ENCODE results near the gene GSTA4. TPM values are rescaled to one million over a fixed set of nuclear protein-coding genes. Genes with fewer than 3 reads are reported as not detected.
"Not testable (repeated sequence)": the region's sequence is repeated elsewhere in the genome, so short reads cannot be mapped to it uniquely, and the experiment has no call there.

GSTA4 gene, protein sequence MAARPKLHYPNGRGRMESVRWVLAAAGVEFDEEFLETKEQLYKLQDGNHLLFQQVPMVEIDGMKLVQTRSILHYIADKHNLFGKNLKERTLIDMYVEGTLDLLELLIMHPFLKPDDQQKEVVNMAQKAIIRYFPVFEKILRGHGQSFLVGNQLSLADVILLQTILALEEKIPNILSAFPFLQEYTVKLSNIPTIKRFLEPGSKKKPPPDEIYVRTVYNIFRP
- 72.4 TPM for total RNA-seq
- long read RNA-seq, transcript GSTA4-203 (7 exons, 1,334 nt): major isoform, 68 of 109 reads
- long read RNA-seq, partial matches to known transcripts: 15 of 109 reads
- long read RNA-seq, other reads (novel, unspliced or antisense): 25 of 109 reads

DNA sequence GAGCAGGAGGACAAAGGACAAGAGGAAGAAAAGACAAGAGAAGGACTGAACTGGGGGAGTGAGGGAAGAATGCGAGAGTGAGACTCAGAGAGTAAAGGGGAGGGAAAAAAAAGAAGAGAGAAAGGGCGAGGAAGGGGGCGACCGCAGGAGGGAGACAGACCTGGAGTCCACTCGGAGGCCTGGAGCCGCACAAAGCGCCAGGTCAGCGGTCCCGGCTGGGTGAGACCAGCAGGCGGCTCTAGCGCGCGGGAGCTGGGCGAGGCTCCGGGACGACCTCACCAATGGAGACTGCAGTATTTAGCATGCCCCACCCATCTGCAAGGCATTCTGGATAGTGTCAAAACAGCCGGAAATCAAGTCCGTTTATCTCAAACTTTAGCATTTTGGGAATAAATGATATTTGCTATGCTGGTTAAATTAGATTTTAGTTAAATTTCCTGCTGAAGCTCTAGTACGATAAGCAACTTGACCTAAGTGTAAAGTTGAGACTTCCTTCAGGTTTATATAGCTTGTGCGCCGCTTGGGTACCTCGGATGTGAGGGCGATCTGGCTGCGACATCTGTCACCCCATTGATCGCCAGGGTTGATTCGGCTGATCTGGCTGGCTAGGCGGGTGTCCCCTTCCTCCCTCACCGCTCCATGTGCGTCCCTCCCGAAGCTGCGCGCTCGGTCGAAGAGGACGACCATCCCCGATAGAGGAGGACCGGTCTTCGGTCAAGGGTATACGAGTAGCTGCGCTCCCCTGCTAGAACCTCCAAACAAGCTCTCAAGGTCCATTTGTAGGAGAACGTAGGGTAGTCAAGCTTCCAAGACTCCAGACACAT, at the start of gene GSTA4:
Gene GSTA4 (minus strand): TSS at position 196 of the 824 bp plus-strand sequence. CDS start 1,041 bp downstream, outside the sequence.
- peak; percentile 79 for TF ChIP-seq CTCF (IDR thresholded peaks at IDR 0.05)
- H3K4me1 ChIP-seq; intact Hi-C loops (cut with DNase I); H3K9me3 ChIP-seq; H3K36me3 ChIP-seq; H3K27me3 ChIP-seq: not testable (repeated sequence)
- peak; percentile 99 for ATAC-seq
- H3K4me3 ChIP-seq: peak within 1 kb of the TSS; percentile 67
- peak; percentile 98 for DNase-seq
- peak within 1 kb of the TSS; percentile 98 for H3K27ac ChIP-seq

DNA sequence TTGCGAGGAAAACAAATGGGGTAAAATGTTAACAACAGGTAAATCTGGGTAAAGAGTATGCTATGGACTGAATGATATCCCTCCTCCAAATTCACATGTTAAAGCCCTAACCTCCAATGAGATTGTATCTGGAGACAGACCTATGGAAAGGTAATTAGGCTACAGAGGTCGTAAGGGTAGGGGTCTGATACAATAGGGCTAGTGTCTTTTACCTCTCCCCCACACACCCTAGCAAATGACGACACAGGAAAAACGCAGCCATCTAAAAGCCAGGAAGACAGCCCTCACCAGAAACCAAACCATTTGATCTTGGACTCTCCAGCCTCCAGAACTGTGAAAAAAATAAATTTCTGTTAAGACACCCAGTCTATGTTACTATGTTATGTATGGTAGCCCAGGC, 49.5 kb upstream of the GSTA4 start:
- intact Hi-C loops (cut with DNase I): no loop called here
- no peaks in the 10 kb centered on the region for H3K4me1 ChIP-seq
- ATAC-seq: no peak
- no peak overlapping the region for H3K27ac ChIP-seq
- H3K36me3 ChIP-seq: peaks cover 19% of the 10 kb centered on the region
- H3K27me3 ChIP-seq: no peaks in the 10 kb centered on the region
- H3K9me3 ChIP-seq: no peaks in the 10 kb centered on the region
- TF ChIP-seq CTCF (IDR thresholded peaks at IDR 0.05): no peak
- DNase-seq: no peak
- H3K4me3 ChIP-seq: no peak overlapping the region

DNA sequence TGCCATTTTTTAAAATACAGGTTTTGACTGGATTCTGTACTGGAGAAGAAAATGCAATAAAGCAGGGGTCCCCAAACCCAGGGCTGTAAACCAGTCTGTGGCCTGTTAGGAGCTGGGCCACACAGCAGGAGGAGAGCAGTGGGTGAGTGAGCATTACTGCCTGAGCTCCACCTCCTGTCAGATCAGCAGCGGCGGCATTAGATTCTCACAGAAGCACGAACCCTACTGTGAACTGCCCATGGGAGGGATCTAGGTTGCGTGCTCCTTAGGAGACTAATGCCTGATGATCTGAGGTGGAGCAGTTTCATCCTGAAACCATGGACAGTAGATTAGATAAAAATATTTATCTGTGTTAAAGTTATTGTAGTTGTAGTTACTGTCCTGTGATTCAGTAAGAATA, 49.0 kb upstream of the GSTA4 start:
- no peak for ATAC-seq
- TF ChIP-seq CTCF (IDR thresholded peaks at IDR 0.05): no peak

GRCh38 chr6:53043581-53043980, 48.5 kb upstream of the GSTA4 start:
- H3K36me3 ChIP-seq: peaks cover 28% of the 10 kb centered on the region
- ATAC-seq (no peak), DNase-seq (no peak)
- no peaks in the 10 kb centered on the region for H3K27me3 ChIP-seq
- no peak overlapping the region for H3K27ac ChIP-seq
- H3K9me3 ChIP-seq: no peaks in the 10 kb centered on the region
- intact Hi-C loops (cut with DNase I): no loop called here
- H3K4me1 ChIP-seq: no peaks in the 10 kb centered on the region
- no peak for TF ChIP-seq CTCF (IDR thresholded peaks at IDR 0.05)
- H3K4me3 ChIP-seq: no peak overlapping the region

More for the DNA sequence above, 49.0 kb upstream of the GSTA4 start:
- DNase-seq: no peak
- Histone ChIP-seq H3K27ac (no peak overlapping the region), H3K27me3 (no peaks in the 10 kb centered on the region), H3K4me1 (no peaks in the 10 kb centered on the region), H3K4me3 (no peak overlapping the region), H3K9me3 (no peaks in the 10 kb centered on the region), H3K36me3 (peaks cover 24% of the 10 kb centered on the region)
- intact Hi-C loops (cut with DNase I): no loop called here

DNA sequence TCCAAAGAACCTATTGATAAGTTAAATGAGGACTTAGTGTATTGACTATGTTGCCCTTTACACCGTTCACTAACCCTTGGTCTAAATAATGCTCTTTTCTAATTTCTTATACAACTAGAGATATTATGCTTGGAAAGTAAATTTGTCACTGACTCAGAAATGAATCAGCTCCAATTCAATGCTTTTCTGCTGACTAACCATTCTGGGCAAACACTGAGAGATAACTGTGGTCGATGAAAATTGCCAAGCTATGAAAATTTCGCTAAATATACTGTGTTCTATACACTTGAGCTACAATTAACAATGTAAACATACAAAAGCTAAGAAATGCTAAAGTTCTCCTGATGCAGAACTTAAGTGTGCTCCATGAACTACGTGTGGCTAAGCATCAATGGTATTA, 47.0 kb upstream of the GSTA4 start:
- Histone ChIP-seq H3K4me1 (no peaks in the 10 kb centered on the region), H3K4me3 (no peak overlapping the region), H3K27ac (no peak overlapping the region), H3K36me3 (peaks cover 34% of the 10 kb centered on the region), H3K9me3 (no peaks in the 10 kb centered on the region), H3K27me3 (no peaks in the 10 kb centered on the region)
- TF ChIP-seq CTCF (IDR thresholded peaks at IDR 0.05): no peak
- ATAC-seq (no peak), DNase-seq (no peak)
- intact Hi-C loops (cut with DNase I): no loop called here
